Measurements from ENCODE around the gene FCGR2B. TPM values are rescaled to one million over a fixed set of nuclear protein-coding genes. Genes with fewer than 3 reads are reported as not detected.
"Not testable (repeated sequence)": the region's sequence is repeated elsewhere in the genome, so short reads cannot be mapped to it uniquely, and the experiment has no call there.

Gene FCGR2B
- total RNA-seq (2021; ENCODE audit: unreplicated experiment) = not detected
- polyA plus RNA-seq (2012) = not detected in 2 replicates
- Bru-seq, nascent RNA = not detected
- BruChase-seq, experiment 1, labeled RNA remaining after a 6-hour chase = percentile 6 among the genes with signal in this experiment
- BruChase-seq, experiment 2, labeled RNA remaining after a 2-hour chase = not detected
- long read RNA-seq = 0 reads

GRCh38 chr1:161662684-161663339 lies at the start of gene FCGR2B:
TSS of gene FCGR2B (plus strand) at chr1:161663143. CDS start at chr1:161663242, 99 bp downstream.
- H3K36me3 ChIP-seq (ENCODE audit: control insufficient read depth in 1 of 2, insufficient read depth in 2 of 2, low read length in 2 of 2); RAD21 ChIA-PET (ENCODE audit: low non-redundant PET in 1 of 2, low total read pairs in 2 of 2, uncharacterized antibody in 2 of 2, unreplicated experiment in 2 of 2); BruUV-seq (replicated peaks); H3K9me3 ChIP-seq (ENCODE audit: control insufficient read depth in 1 of 2, insufficient read depth in 1 of 2, low read depth in 1 of 2, low read length in 2 of 2); H3K9me2 ChIP-seq (ENCODE audit: insufficient read depth); CTCF ChIA-PET; H4K20me1 ChIP-seq (ENCODE audit: insufficient read depth); DNase-seq (ENCODE audit: low read depth, low spot score); H2AFZ ChIP-seq (ENCODE audit: low read depth, low read length, poor library complexity, severe bottlenecking); H3K27me3 ChIP-seq (ENCODE audit: insufficient read depth, low read length); ATAC-seq; H3K4me3 ChIP-seq (replicated peaks in 1 of 2; ENCODE audit: low read depth in 1 of 2, low read length in 2 of 2); H3K27ac ChIP-seq (ENCODE audit: low read depth, low read length); H3K9ac ChIP-seq (ENCODE audit: low read length); H3K79me2 ChIP-seq (ENCODE audit: insufficient read depth, low read length); POLR2A ChIA-PET; H3K4me2 ChIP-seq (ENCODE audit: low read length); intact Hi-C loops (cut with micrococcal nuclease); H3K4me1 ChIP-seq (ENCODE audit: control insufficient read depth in 1 of 2, insufficient read depth in 2 of 2, low read length in 2 of 2): not testable (repeated sequence)

- CTCF ChIA-PET; H3K27me3 ChIP-seq (ENCODE audit: insufficient read depth, low read length); RAD21 ChIA-PET (ENCODE audit: low non-redundant PET in 1 of 2, low total read pairs in 2 of 2, uncharacterized antibody in 2 of 2, unreplicated experiment in 2 of 2); H3K4me3 ChIP-seq (replicated peaks in 1 of 2; ENCODE audit: low read depth in 1 of 2, low read length in 2 of 2); POLR2A ChIA-PET; H3K79me2 ChIP-seq (ENCODE audit: insufficient read depth, low read length); H3K27ac ChIP-seq (ENCODE audit: low read depth, low read length); H3K9me2 ChIP-seq (ENCODE audit: insufficient read depth); H3K36me3 ChIP-seq (ENCODE audit: control insufficient read depth in 1 of 2, insufficient read depth in 2 of 2, low read length in 2 of 2); H3K9me3 ChIP-seq (ENCODE audit: control insufficient read depth in 1 of 2, insufficient read depth in 1 of 2, low read depth in 1 of 2, low read length in 2 of 2); H2AFZ ChIP-seq (ENCODE audit: low read depth, low read length, poor library complexity, severe bottlenecking); DNase-seq (ENCODE audit: low read depth, low spot score); H4K20me1 ChIP-seq (ENCODE audit: insufficient read depth); BruUV-seq (replicated peaks); ATAC-seq; H3K4me2 ChIP-seq (ENCODE audit: low read length); H3K9ac ChIP-seq (ENCODE audit: low read length); H3K4me1 ChIP-seq (ENCODE audit: control insufficient read depth in 1 of 2, insufficient read depth in 2 of 2, low read length in 2 of 2): not testable (repeated sequence)
- intact Hi-C loops (cut with micrococcal nuclease) = loop anchor here (10.0 kb wide), 1 partner anchor 72 kb away; the partner anchor contains the start of gene FCGR3A
Observed at GRCh38 chr1:161616417-161616816, 46.5 kb upstream of the FCGR2B start.

GRCh38 chr1:161618517-161618916 lies 44.4 kb upstream of the FCGR2B start:
- BruUV-seq (replicated peaks); H3K27ac ChIP-seq (ENCODE audit: low read depth, low read length): not testable (repeated sequence)

GRCh38 chr1:161620399-161620798 lies 42.5 kb upstream of the FCGR2B start:
- POLR2A ChIA-PET; intact Hi-C loops (cut with micrococcal nuclease); H3K27me3 ChIP-seq (ENCODE audit: insufficient read depth, low read length); H3K9me2 ChIP-seq (ENCODE audit: insufficient read depth); CTCF ChIA-PET; H4K20me1 ChIP-seq (ENCODE audit: insufficient read depth); H3K4me3 ChIP-seq (replicated peaks in 1 of 2; ENCODE audit: low read depth in 1 of 2, low read length in 2 of 2); H3K4me1 ChIP-seq (ENCODE audit: control insufficient read depth in 1 of 2, insufficient read depth in 2 of 2, low read length in 2 of 2); ATAC-seq; BruUV-seq (replicated peaks); RAD21 ChIA-PET (ENCODE audit: low non-redundant PET in 1 of 2, low total read pairs in 2 of 2, uncharacterized antibody in 2 of 2, unreplicated experiment in 2 of 2); H3K9ac ChIP-seq (ENCODE audit: low read length); DNase-seq (ENCODE audit: low read depth, low spot score); H3K9me3 ChIP-seq (ENCODE audit: control insufficient read depth in 1 of 2, insufficient read depth in 1 of 2, low read depth in 1 of 2, low read length in 2 of 2); H3K79me2 ChIP-seq (ENCODE audit: insufficient read depth, low read length); H2AFZ ChIP-seq (ENCODE audit: low read depth, low read length, poor library complexity, severe bottlenecking); H3K36me3 ChIP-seq (ENCODE audit: control insufficient read depth in 1 of 2, insufficient read depth in 2 of 2, low read length in 2 of 2); H3K27ac ChIP-seq (ENCODE audit: low read depth, low read length): not testable (repeated sequence)
- H3K4me2 ChIP-seq (ENCODE audit: low read length) = peak overlapping the region; percentile 63; the same call in 1 of the 2 replicates

More at GRCh38 chr1:161618517-161618916, 44.4 kb upstream of the FCGR2B start:
- CTCF ChIA-PET; ATAC-seq; H4K20me1 ChIP-seq (ENCODE audit: insufficient read depth); H2AFZ ChIP-seq (ENCODE audit: low read depth, low read length, poor library complexity, severe bottlenecking); H3K9me2 ChIP-seq (ENCODE audit: insufficient read depth); H3K4me1 ChIP-seq (ENCODE audit: control insufficient read depth in 1 of 2, insufficient read depth in 2 of 2, low read length in 2 of 2); RAD21 ChIA-PET (ENCODE audit: low non-redundant PET in 1 of 2, low total read pairs in 2 of 2, uncharacterized antibody in 2 of 2, unreplicated experiment in 2 of 2); H3K36me3 ChIP-seq (ENCODE audit: control insufficient read depth in 1 of 2, insufficient read depth in 2 of 2, low read length in 2 of 2); H3K4me3 ChIP-seq (replicated peaks in 1 of 2; ENCODE audit: low read depth in 1 of 2, low read length in 2 of 2); H3K4me2 ChIP-seq (ENCODE audit: low read length); POLR2A ChIA-PET; DNase-seq (ENCODE audit: low read depth, low spot score); H3K9me3 ChIP-seq (ENCODE audit: control insufficient read depth in 1 of 2, insufficient read depth in 1 of 2, low read depth in 1 of 2, low read length in 2 of 2); H3K9ac ChIP-seq (ENCODE audit: low read length); H3K79me2 ChIP-seq (ENCODE audit: insufficient read depth, low read length); H3K27me3 ChIP-seq (ENCODE audit: insufficient read depth, low read length): not testable (repeated sequence)
- intact Hi-C loops (cut with micrococcal nuclease) = loop anchor here (10.0 kb wide), 1 partner anchor 74 kb away; the partner anchor contains the start of gene FCGR3A
